ENCODE data around the gene KDSR. TPM values are rescaled to one million over a fixed set of nuclear protein-coding genes. Genes with fewer than 3 reads are reported as not detected.

Gene KDSR
- total and polyA plus RNA-seq, 7 donors = 10.4 to 33.0 (median 21.6) TPM

GRCh38 chr18:63407734-63408133 is 40.7 kb upstream of the KDSR start:
- H3K27ac ChIP-seq = no peak overlapping the region
- peaks cover 0 to 87% of the 10 kb centered on the region in 2 donors for H3K36me3 ChIP-seq (ENCODE audit: insufficient read depth in 1 of 2, low read depth in 1 of 2)
- no peak for TF ChIP-seq CTCF (IDR thresholded peaks at IDR 0.05)
- 76 to 84% (median 83%) methylated on average over 1 of the region's 1 CpG for WGBS, 3 donors
- intact Hi-C loops (cut with DNase I) = no loop called here
- no peak overlapping the region for H3K4me3 ChIP-seq
- DNase-seq = no peak
- no peaks in the 10 kb centered on the region for H3K9me3 ChIP-seq
- H3K27me3 ChIP-seq (ENCODE audit: insufficient read depth in 3 of 3, low read length in 2 of 3) = no peaks in the 10 kb centered on the region
- H3K4me1 ChIP-seq = no peaks in the 10 kb centered on the region
- ATAC-seq = no peak

GRCh38 chr18:63405986-63406385 is 39.0 kb upstream of the KDSR start:
- Histone ChIP-seq H3K27ac (no peak overlapping the region), H3K4me3 (no peak overlapping the region), H3K36me3 (ENCODE audit: insufficient read depth in 1 of 2, low read depth in 1 of 2) (peaks cover 0 to 93% of the 10 kb centered on the region in 2 donors), H3K4me1 (peaks cover 7% of the 10 kb centered on the region), H3K27me3 (ENCODE audit: insufficient read depth in 3 of 3, low read length in 2 of 3) (no peaks in the 10 kb centered on the region), H3K9me3 (no peaks in the 10 kb centered on the region)
- peak; percentile 25 to 88 (median 74) for ATAC-seq
- DNase-seq = peak in 1 of 2 donors; percentile 24
- WGBS, 3 donors = 59 to 75% (median 62%) methylated on average over 3 of the region's 3 CpGs
- intact Hi-C loops (cut with DNase I) = no loop called here
- no peak for TF ChIP-seq CTCF (IDR thresholded peaks at IDR 0.05)

GRCh38 chr18:63402246-63403162 is 35.5 kb upstream of the KDSR start:
- TF ChIP-seq CTCF (IDR thresholded peaks at IDR 0.05) = no peak
- no peak for DNase-seq
- no peak overlapping the region for H3K27ac ChIP-seq
- H3K9me3 ChIP-seq = no peaks in the 10 kb centered on the region
- peaks cover 7% of the 10 kb centered on the region for H3K4me1 ChIP-seq
- intact Hi-C loops (cut with DNase I) = no loop called here
- H3K27me3 ChIP-seq (ENCODE audit: insufficient read depth in 3 of 3, low read length in 2 of 3) = no peaks in the 10 kb centered on the region
- 64 to 73% (median 68%) methylated on average over 8 of the region's 8 CpGs for WGBS, 3 donors
- no peak overlapping the region for H3K4me3 ChIP-seq
- H3K36me3 ChIP-seq (ENCODE audit: insufficient read depth in 1 of 2, low read depth in 1 of 2) = peaks cover 0 to 93% of the 10 kb centered on the region in 2 donors
- peak in 3 of 4 donors; percentile 40 to 59 (median 46) for ATAC-seq

GRCh38 chr18:63399300-63399699 is 32.3 kb upstream of the KDSR start:
- Histone ChIP-seq H3K4me1 (peaks cover 7% of the 10 kb centered on the region), H3K27me3 (ENCODE audit: insufficient read depth in 3 of 3, low read length in 2 of 3) (no peaks in the 10 kb centered on the region), H3K4me3 (no peak overlapping the region), H3K36me3 (ENCODE audit: insufficient read depth in 1 of 2, low read depth in 1 of 2) (peaks cover 2 to 100% of the 10 kb centered on the region in 2 donors), H3K27ac (no peak overlapping the region), H3K9me3 (no peaks in the 10 kb centered on the region)
- intact Hi-C loops (cut with DNase I) = no loop called here
- TF ChIP-seq CTCF (IDR thresholded peaks at IDR 0.05) = no peak
- ATAC-seq = no peak
- no peak for DNase-seq
- WGBS, 3 donors = 93 to 96% (median 94%) methylated on average over 3 of the region's 3 CpGs
